ENCODE data around the gene MAML2.

- TF ChIP-seq CTCF (CRISPR knock-in tag; IDR thresholded peaks at IDR 0.05) (no peak), SOX6 (IDR thresholded peaks at IDR 0.05) (no peak), SOX6 (CRISPR knock-in tag; IDR thresholded peaks at IDR 0.05) (no peak), ARID2 (CRISPR knock-in tag; IDR thresholded peaks at IDR 0.05; ENCODE audit: borderline replicate concordance) (no peak)
These were observed 195.8 kb downstream of the MAML2 start for GRCh38 chr11:96147186-96147585.
